ENCODE results near the gene KDM5B. TPM values are rescaled to one million over a fixed set of nuclear protein-coding genes. Genes with fewer than 3 reads are reported as not detected.

Gene KDM5B
- total and polyA plus RNA-seq, 4 donors = 60.2 to 114 (median 74.1) TPM

- H3K36me3 ChIP-seq (ENCODE audit: control insufficient read depth, insufficient read depth, low read length) = no peaks in the 10 kb centered on the region
- peak in 1 of 6 donors; percentile 72 for DNase-seq (ENCODE audit: low read depth in 4 of 6, low spot score in 6 of 6)
- H3K4me3 ChIP-seq (ENCODE audit: low read depth, low read length) = no peak overlapping the region
- H3K27ac ChIP-seq (ENCODE audit: low read depth, low read length) = no peak overlapping the region
- H3K4me1 ChIP-seq (ENCODE audit: control insufficient read depth, insufficient read depth, low read length) = peaks cover 18% of the 10 kb centered on the region
- 80% methylated on average over 1 of the region's 6 CpGs for WGBS (ENCODE audit: insufficient coverage)
- no peaks in the 10 kb centered on the region for H3K9me3 ChIP-seq (ENCODE audit: control insufficient read depth, insufficient read depth, low read length)
- H3K27me3 ChIP-seq (ENCODE audit: control insufficient read depth, insufficient read depth, low read length) = peaks cover 2% of the 10 kb centered on the region
Measured at GRCh38 chr1:202685641-202686040, 122.6 kb downstream of the KDM5B start.

GRCh38 chr1:202684716-202685115 is 123.5 kb downstream of the KDM5B start:
- H3K27me3 ChIP-seq (ENCODE audit: control insufficient read depth, insufficient read depth, low read length) = peaks cover 2% of the 10 kb centered on the region
- H3K36me3 ChIP-seq (ENCODE audit: control insufficient read depth, insufficient read depth, low read length) = no peaks in the 10 kb centered on the region
- no peak for DNase-seq (ENCODE audit: low read depth in 4 of 6, low spot score in 6 of 6)
- no peak overlapping the region for H3K4me3 ChIP-seq (ENCODE audit: low read depth, low read length)
- 78% methylated on average over 1 of the region's 2 CpGs for WGBS (ENCODE audit: insufficient coverage)
- H3K4me1 ChIP-seq (ENCODE audit: control insufficient read depth, insufficient read depth, low read length) = peaks cover 18% of the 10 kb centered on the region
- H3K9me3 ChIP-seq (ENCODE audit: control insufficient read depth, insufficient read depth, low read length) = no peaks in the 10 kb centered on the region
- no peak overlapping the region for H3K27ac ChIP-seq (ENCODE audit: low read depth, low read length)

GRCh38 chr1:202683029-202683428 is 125.2 kb downstream of the KDM5B start:
- Histone ChIP-seq H3K27ac (ENCODE audit: low read depth, low read length) (no peak overlapping the region), H3K36me3 (ENCODE audit: control insufficient read depth, insufficient read depth, low read length) (no peaks in the 10 kb centered on the region), H3K27me3 (ENCODE audit: control insufficient read depth, insufficient read depth, low read length) (peaks cover 2% of the 10 kb centered on the region), H3K4me3 (ENCODE audit: low read depth, low read length) (no peak overlapping the region), H3K9me3 (ENCODE audit: control insufficient read depth, insufficient read depth, low read length) (no peaks in the 10 kb centered on the region), H3K4me1 (ENCODE audit: control insufficient read depth, insufficient read depth, low read length) (peaks cover 18% of the 10 kb centered on the region)
- 92% methylated on average over 3 of the region's 4 CpGs for WGBS (ENCODE audit: insufficient coverage)
- DNase-seq (ENCODE audit: low read depth in 4 of 6, low spot score in 6 of 6) = no peak

GRCh38 chr1:202682477-202682876 is 125.7 kb downstream of the KDM5B start:
- peaks cover 18% of the 10 kb centered on the region for H3K4me1 ChIP-seq (ENCODE audit: control insufficient read depth, insufficient read depth, low read length)
- DNase-seq (ENCODE audit: low read depth in 4 of 6, low spot score in 6 of 6) = no peak
- no peak overlapping the region for H3K4me3 ChIP-seq (ENCODE audit: low read depth, low read length)
- H3K36me3 ChIP-seq (ENCODE audit: control insufficient read depth, insufficient read depth, low read length) = no peaks in the 10 kb centered on the region
- no peak overlapping the region for H3K27ac ChIP-seq (ENCODE audit: low read depth, low read length)
- H3K27me3 ChIP-seq (ENCODE audit: control insufficient read depth, insufficient read depth, low read length) = peaks cover 2% of the 10 kb centered on the region
- no peaks in the 10 kb centered on the region for H3K9me3 ChIP-seq (ENCODE audit: control insufficient read depth, insufficient read depth, low read length)
- WGBS (ENCODE audit: insufficient coverage) = 95% methylated on average over 6 of the region's 9 CpGs

- Histone ChIP-seq H3K9me3 (ENCODE audit: control insufficient read depth, insufficient read depth, low read length) (no peaks in the 10 kb centered on the region), H3K27me3 (ENCODE audit: control insufficient read depth, insufficient read depth, low read length) (peaks cover 2% of the 10 kb centered on the region), H3K27ac (ENCODE audit: low read depth, low read length) (no peak overlapping the region), H3K4me1 (ENCODE audit: control insufficient read depth, insufficient read depth, low read length) (peaks cover 13% of the 10 kb centered on the region), H3K36me3 (ENCODE audit: control insufficient read depth, insufficient read depth, low read length) (no peaks in the 10 kb centered on the region), H3K4me3 (ENCODE audit: low read depth, low read length) (no peak overlapping the region)
- WGBS (ENCODE audit: insufficient coverage) = 38% methylated on average over 10 of the region's 11 CpGs
- peak in 1 of 6 donors; percentile 46 for DNase-seq (ENCODE audit: low read depth in 4 of 6, low spot score in 6 of 6)
Measured at GRCh38 chr1:202681736-202682420, 126.3 kb downstream of the KDM5B start.

GRCh38 chr1:202680586-202681352 is 127.5 kb downstream of the KDM5B start:
- peaks cover 2% of the 10 kb centered on the region for H3K27me3 ChIP-seq (ENCODE audit: control insufficient read depth, insufficient read depth, low read length)
- no peak overlapping the region for H3K27ac ChIP-seq (ENCODE audit: low read depth, low read length)
- no CpG with 5 or more reads among the region's 2 CpGs for WGBS (ENCODE audit: insufficient coverage)
- no peaks in the 10 kb centered on the region for H3K36me3 ChIP-seq (ENCODE audit: control insufficient read depth, insufficient read depth, low read length)
- no peak overlapping the region for H3K4me3 ChIP-seq (ENCODE audit: low read depth, low read length)
- DNase-seq (ENCODE audit: low read depth in 4 of 6, low spot score in 6 of 6) = no peak
- peaks cover 13% of the 10 kb centered on the region for H3K4me1 ChIP-seq (ENCODE audit: control insufficient read depth, insufficient read depth, low read length)
- H3K9me3 ChIP-seq (ENCODE audit: control insufficient read depth, insufficient read depth, low read length) = no peaks in the 10 kb centered on the region

- Histone ChIP-seq H3K27me3 (ENCODE audit: control insufficient read depth, insufficient read depth, low read length) (peaks cover 2% of the 10 kb centered on the region), H3K9me3 (ENCODE audit: control insufficient read depth, insufficient read depth, low read length) (no peaks in the 10 kb centered on the region), H3K4me1 (ENCODE audit: control insufficient read depth, insufficient read depth, low read length) (peaks cover 13% of the 10 kb centered on the region), H3K36me3 (ENCODE audit: control insufficient read depth, insufficient read depth, low read length) (no peaks in the 10 kb centered on the region), H3K4me3 (ENCODE audit: low read depth, low read length) (no peak overlapping the region), H3K27ac (ENCODE audit: low read depth, low read length) (no peak overlapping the region)
- WGBS (ENCODE audit: insufficient coverage) = 35% methylated on average over 3 of the region's 4 CpGs
- DNase-seq (ENCODE audit: low read depth in 4 of 6, low spot score in 6 of 6) = no peak
Measured at GRCh38 chr1:202679406-202680177, 128.6 kb downstream of the KDM5B start.

GRCh38 chr1:202677433-202677832 is 130.8 kb downstream of the KDM5B start:
- Histone ChIP-seq H3K4me1 (ENCODE audit: control insufficient read depth, insufficient read depth, low read length) (peaks cover 13% of the 10 kb centered on the region), H3K9me3 (ENCODE audit: control insufficient read depth, insufficient read depth, low read length) (no peaks in the 10 kb centered on the region), H3K4me3 (ENCODE audit: low read depth, low read length) (no peak overlapping the region), H3K27me3 (ENCODE audit: control insufficient read depth, insufficient read depth, low read length) (no peaks in the 10 kb centered on the region), H3K27ac (ENCODE audit: low read depth, low read length) (no peak overlapping the region), H3K36me3 (ENCODE audit: control insufficient read depth, insufficient read depth, low read length) (no peaks in the 10 kb centered on the region)
- WGBS (ENCODE audit: insufficient coverage) = 73% methylated on average over 1 of the region's 2 CpGs
- DNase-seq (ENCODE audit: low read depth in 4 of 6, low spot score in 6 of 6) = no peak

All from spinal cord (tissue), 10 donors.